ENCODE data around the gene KRTAP10-6.

DNA sequence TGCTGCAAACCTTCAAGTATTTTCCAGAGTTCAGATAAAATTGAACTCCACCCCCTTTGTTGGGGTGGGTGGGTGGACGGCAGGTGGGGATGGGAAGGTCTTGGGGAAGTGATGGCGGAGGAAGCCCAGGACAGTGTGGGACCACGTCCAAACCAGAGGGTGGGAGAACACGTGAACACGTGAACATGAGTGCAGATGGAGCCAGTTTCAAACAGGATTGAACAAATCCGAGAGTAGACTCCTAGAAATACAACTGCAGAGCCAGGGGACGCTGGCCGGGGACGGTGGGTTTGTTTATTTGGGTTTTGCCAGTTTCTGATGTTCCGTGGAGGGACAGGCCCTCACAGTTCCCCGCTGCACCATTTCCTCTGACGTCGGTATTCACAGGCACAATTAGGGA, 43.9 kb downstream of the KRTAP10-6 start:
- TF ChIP-seq, protein P1, sequence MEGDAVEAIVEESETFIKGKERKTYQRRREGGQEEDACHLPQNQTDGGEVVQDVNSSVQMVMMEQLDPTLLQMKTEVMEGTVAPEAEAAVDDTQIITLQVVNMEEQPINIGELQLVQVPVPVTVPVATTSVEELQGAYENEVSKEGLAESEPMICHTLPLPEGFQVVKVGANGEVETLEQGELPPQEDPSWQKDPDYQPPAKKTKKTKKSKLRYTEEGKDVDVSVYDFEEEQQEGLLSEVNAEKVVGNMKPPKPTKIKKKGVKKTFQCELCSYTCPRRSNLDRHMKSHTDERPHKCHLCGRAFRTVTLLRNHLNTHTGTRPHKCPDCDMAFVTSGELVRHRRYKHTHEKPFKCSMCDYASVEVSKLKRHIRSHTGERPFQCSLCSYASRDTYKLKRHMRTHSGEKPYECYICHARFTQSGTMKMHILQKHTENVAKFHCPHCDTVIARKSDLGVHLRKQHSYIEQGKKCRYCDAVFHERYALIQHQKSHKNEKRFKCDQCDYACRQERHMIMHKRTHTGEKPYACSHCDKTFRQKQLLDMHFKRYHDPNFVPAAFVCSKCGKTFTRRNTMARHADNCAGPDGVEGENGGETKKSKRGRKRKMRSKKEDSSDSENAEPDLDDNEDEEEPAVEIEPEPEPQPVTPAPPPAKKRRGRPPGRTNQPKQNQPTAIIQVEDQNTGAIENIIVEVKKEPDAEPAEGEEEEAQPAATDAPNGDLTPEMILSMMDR (IDR thresholded peaks at IDR 0.05) = no peak
- no peak for TF ChIP-seq POLR2A (IDR thresholded peaks at IDR 0.05)
